ENCODE results near the gene PRKCI.

DNA sequence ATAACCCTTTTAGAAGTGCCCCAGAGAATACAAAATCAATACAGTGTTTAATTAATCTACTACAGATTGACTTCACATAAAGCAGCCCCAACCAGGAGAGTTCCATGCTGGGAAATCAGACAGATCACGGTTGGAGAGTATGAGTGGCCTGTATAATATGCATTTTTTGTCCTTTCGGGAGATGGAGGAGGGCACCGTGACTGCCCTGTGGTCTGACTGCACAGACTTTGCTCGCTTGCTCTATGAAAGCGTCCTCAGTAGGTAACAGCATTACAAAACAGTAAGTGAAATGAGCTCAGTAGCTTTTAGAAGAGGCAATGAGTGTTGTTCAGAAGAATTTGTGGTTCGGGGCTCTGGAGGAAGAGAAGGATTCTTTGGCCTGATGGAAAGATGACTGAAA, 101.1 kb downstream of the PRKCI start:
- TF ChIP-seq GATA2 (IDR thresholded peaks at IDR 0.05; ENCODE audit: low read depth, low read length) (no peak), GATA3 (IDR thresholded peaks at IDR 0.05; ENCODE audit: low read depth, low read length) (no peak)
